Smooth muscle cell of the coronary artery (primary cell): ENCODE results near the gene DAZAP2. TPM values are rescaled to one million over a fixed set of nuclear protein-coding genes. Genes with fewer than 3 reads are reported as not detected.

Experiments used
- total RNA-seq: library from RNA; depleted of rRNA; stranded (reverse); fragments of >200 nt; gene quantifications from 2 replicates; pipeline ENCODE4 v1.2.3, GENCODE V29; 2014; ENCODE audit warnings: low replicate concordance

DAZAP2 gene, protein sequence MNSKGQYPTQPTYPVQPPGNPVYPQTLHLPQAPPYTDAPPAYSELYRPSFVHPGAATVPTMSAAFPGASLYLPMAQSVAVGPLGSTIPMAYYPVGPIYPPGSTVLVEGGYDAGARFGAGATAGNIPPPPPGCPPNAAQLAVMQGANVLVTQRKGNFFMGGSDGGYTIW
- 40.5 and 51.3 TPM in 2 replicates for total RNA-seq

GRCh38 chr12:51238510-51239334 is at the start of gene DAZAP2:
Gene DAZAP2 (plus strand): TSS chr12:51238826. CDS start chr12:51238908, 82 bp downstream.

GRCh38 chr12:51217968-51218606 is 20.5 kb upstream of the DAZAP2 start, which contains the start of gene POU6F1:
Gene POU6F1 (minus strand): TSS chr12:51218062. CDS start chr12:51206836, 11,226 bp downstream.

GRCh38 chr12:51270067-51270950 is 31.7 kb downstream of the DAZAP2 start, which contains the start of gene SMAGP:
Gene SMAGP (minus strand): TSS chr12:51270415. CDS start chr12:51269278, 1,137 bp downstream.

Other genes with a start within 250 kb of the DAZAP2 start
- 59.9 and 60.4 TPM in 2 replicates for gene SLC11A2, start 212.4 kb upstream of the DAZAP2 start, total RNA-seq
- gene LETMD1, start 190.5 kb upstream of the DAZAP2 start, total RNA-seq, result 31.0 and 46.6 TPM in 2 replicates
- 8.9 and 11.8 TPM in 2 replicates for gene CSRNP2, start 155.2 kb upstream of the DAZAP2 start, total RNA-seq
- gene TFCP2, start 65.7 kb upstream of the DAZAP2 start, total RNA-seq, result 4.3 and 7.1 TPM in 2 replicates
- 0.47 and 1.5 TPM in 2 replicates for gene POU6F1, start 20.8 kb upstream of the DAZAP2 start, total RNA-seq
- 5.4 and 6.8 TPM in 2 replicates for gene SMAGP, start 31.6 kb downstream of the DAZAP2 start, total RNA-seq
- not detected in 2 replicates for gene BIN2, start 85.3 kb downstream of the DAZAP2 start, total RNA-seq
- not detected in 2 replicates for gene CELA1, start 107.9 kb downstream of the DAZAP2 start, total RNA-seq
- 0.75 and 4.7 TPM in 2 replicates for gene GALNT6, start 152.6 kb downstream of the DAZAP2 start, total RNA-seq
- 0.08 and 0.59 TPM in 2 replicates for gene SLC4A8, start 186.0 kb downstream of the DAZAP2 start, total RNA-seq